OCI-LY7 (cell line): ENCODE measurements around the gene VNN1. TPM values are rescaled to one million over a fixed set of nuclear protein-coding genes. Genes with fewer than 3 reads are reported as not detected.

Experiments used
- BruUV-seq: library from RNA; stranded (reverse); fragments of 400-500 nt; replicated peaks from 2 replicates; lab custom pipeline; 2021; lab: Mats Ljungman, UMichigan
- CTCF ChIA-PET: fragments of 300-600 bp; sonication (Branson Sonifier 250); formaldehyde crosslinking; loops from one replicate; lab custom pipeline; 2022; ENCODE audit warnings: antibody characterized with exemption; ENCODE audit not compliant: unreplicated experiment; lab: Charles Lee
- POLR2A ChIA-PET: fragments of 300-600 bp; sonication (Branson Sonifier 250); formaldehyde crosslinking; loops from one replicate; lab custom pipeline; 2022; ENCODE audit warnings: antibody characterized with exemption; lab: Charles Lee
- DNase-seq: peaks from one replicate; pipeline ENCODE4 v3.0.0-alpha.2; 2015; ENCODE audit warnings: low spot score
- H2AFZ ChIP-seq: fragments of 200-600 bp; sonication (generic), shearing (Covaris generic); 2 replicates; pipeline ENCODE4 v1.6.1; 2014; ENCODE audit warnings: mild to moderate bottlenecking, antibody characterized with exemption, low read length, moderate library complexity
- H3K27ac ChIP-seq: fragments of 200-600 bp; sonication (generic); 2 replicates; pipeline ENCODE4 v1.5.1; 2014; ENCODE audit warnings: mixed run types, low read depth, mild to moderate bottlenecking, moderate library complexity, low read length, inconsistent platforms; ENCODE audit not compliant: poor library complexity, severe bottlenecking
- H3K36me3 ChIP-seq: fragments of 200-600 bp; sonication (generic); 2 replicates; pipeline ENCODE4 v1.6.1; 2014; ENCODE audit warnings: mild to moderate bottlenecking, antibody characterized with exemption, low read length, moderate library complexity, mixed read lengths; ENCODE audit not compliant: insufficient read depth
- H3K4me1 ChIP-seq: fragments of 200-600 bp; sonication (generic); 2 replicates; pipeline ENCODE4 v1.5.1; 2014; ENCODE audit warnings: mild to moderate bottlenecking, low read length; ENCODE audit not compliant: insufficient read depth, poor library complexity, severe bottlenecking
- H3K4me2 ChIP-seq: fragments of 200-600 bp; sonication (generic); 2 replicates; pipeline ENCODE4 v1.6.1; 2014; ENCODE audit warnings: mild to moderate bottlenecking, low read length
- H3K4me3 ChIP-seq: fragments of 200-600 bp; sonication (generic); 2 replicates; pipeline ENCODE4 v1.5.1; 2014; ENCODE audit warnings: mild to moderate bottlenecking, low read depth, low read length; ENCODE audit not compliant: poor library complexity, severe bottlenecking
- H3K79me2 ChIP-seq: fragments of 200-600 bp; sonication (generic); 2 replicates; pipeline ENCODE4 v1.6.1; 2016; ENCODE audit warnings: low read depth, mild to moderate bottlenecking, low read length, moderate library complexity, mixed read lengths; ENCODE audit not compliant: insufficient read depth
- H3K9me2 ChIP-seq: fragments of 200-600 bp; sonication (generic); 2 replicates; pipeline ENCODE4 v1.6.1; 2016; ENCODE audit warnings: mild to moderate bottlenecking, low read length, mixed read lengths; ENCODE audit not compliant: insufficient read depth
- H3K9me3 ChIP-seq: fragments of 200-600 bp; sonication (generic); 2 replicates; pipeline ENCODE4 v1.6.1; 2014; ENCODE audit warnings: mild to moderate bottlenecking, mixed run types, low read length, mixed read lengths
- H4K20me1 ChIP-seq: fragments of 200-600 bp; sonication (generic); 2 replicates; pipeline ENCODE4 v1.6.1; 2014; ENCODE audit warnings: mild to moderate bottlenecking, antibody characterized with exemption, low read length, moderate library complexity, mixed read lengths; ENCODE audit not compliant: insufficient read depth
- CTCF ChIP-seq: fragments of 200-600 bp; sonication (generic); conservative IDR thresholded peaks from 2 replicates; pipeline ENCODE4 v1.5.1; 2014; ENCODE audit warnings: mild to moderate bottlenecking, antibody characterized with exemption, low read length, moderate library complexity, mixed read lengths
- EZH2phosphoT487 ChIP-seq: fragments of 200-600 bp; sonication (generic); IDR thresholded peaks from 2 replicates; pipeline ENCODE4 v1.6.1; 2018; ENCODE audit warnings: low read depth, borderline replicate concordance, mild to moderate bottlenecking, mixed run types, antibody characterized with exemption, low read length, moderate library complexity, mixed read lengths
- intact Hi-C: fragments of 100-400 bp; cut with micrococcal nuclease; formaldehyde crosslinking; loops from one replicate; pipeline ENCODE4 v1.10.0; 2022; ENCODE audit not compliant: unreplicated experiment
- total RNA-seq, 2 experiments: library from RNA; depleted of rRNA in 1 of 2; stranded (reverse); fragments of >200 nt in 1 of 2; shearing (Covaris generic) in 1 of 2; gene quantifications; 2 replicates each; pipeline ENCODE4 v1.2.3, GENCODE V29; 2014 to 2022

VNN1 gene
- total RNA-seq, 2 experiments from 2014 or later: not detected

- CTCF ChIA-PET: interaction anchor here (0.8 kb wide), 1 partner anchor 442 kb away, joined by 3 read pairs; no protein-coding TSS in a partner anchor
- H3K36me3 ChIP-seq: peaks cover 6% of the 10 kb centered on the region; the same call in 1 of the 2 replicates
Observed at GRCh38 chr6:132736239-132736638, 22.4 kb upstream of the VNN1 start.

GRCh38 chr6:132734694-132735236 is 20.9 kb upstream of the VNN1 start:
- intact Hi-C loops: no loop called here
- no peaks in the 10 kb centered on the region for H3K9me3 ChIP-seq
- no peaks in the 10 kb centered on the region for H4K20me1 ChIP-seq
- H3K27ac ChIP-seq: no peak overlapping the region
- H3K36me3 ChIP-seq: no peaks in the 10 kb centered on the region
- H3K9me2 ChIP-seq: no peaks in the 10 kb centered on the region
- no peak overlapping the region for H3K4me3 ChIP-seq
- H3K4me2 ChIP-seq: no peak overlapping the region
- no peak overlapping the region for H2AFZ ChIP-seq
- CTCF ChIA-PET: no interaction called here
- DNase-seq: no peak
- H3K79me2 ChIP-seq: no peaks in the 10 kb centered on the region
- H3K4me1 ChIP-seq: no peaks in the 10 kb centered on the region
- POLR2A ChIA-PET: interaction anchor here (0.6 to 1.8 kb wide), 3 partner anchors 9 to 1959 kb away, joined by 3 to 7 read pairs (median 6); no protein-coding TSS in a partner anchor
- no TSS peak for BruUV-seq
- TF ChIP-seq EZH2phosphoT487 (no peak), CTCF (peak; percentile 58)

More at GRCh38 chr6:132736239-132736638, 22.4 kb upstream of the VNN1 start:
- no peak for DNase-seq
- Histone ChIP-seq H3K27ac (no peak overlapping the region), H3K4me2 (no peak overlapping the region), H3K9me2 (no peaks in the 10 kb centered on the region), H3K4me1 (no peaks in the 10 kb centered on the region), H3K4me3 (no peak overlapping the region), H2AFZ (no peak overlapping the region), H3K9me3 (no peaks in the 10 kb centered on the region), H3K79me2 (no peaks in the 10 kb centered on the region), H4K20me1 (no peaks in the 10 kb centered on the region)
- no TSS peak for BruUV-seq
- TF ChIP-seq CTCF (no peak), EZH2phosphoT487 (no peak)
- intact Hi-C loops: no loop called here
- POLR2A ChIA-PET: interaction anchor here (1.8 kb wide), 1 partner anchor 8 kb away, joined by 7 read pairs; no protein-coding TSS in a partner anchor

GRCh38 chr6:132733814-132734213 is 20.0 kb upstream of the VNN1 start:
- BruUV-seq: no TSS peak
- POLR2A ChIA-PET: interaction anchor here (0.7 to 1.6 kb wide), 2 partner anchors 10 to 138 kb away, joined by 3 to 5 read pairs; no protein-coding TSS in a partner anchor
- no peak for DNase-seq
- no peak for TF ChIP-seq EZH2phosphoT487
- TF ChIP-seq CTCF: no peak
- H3K27ac ChIP-seq: no peak overlapping the region
- no peaks in the 10 kb centered on the region for H3K4me1 ChIP-seq
- no peaks in the 10 kb centered on the region for H3K36me3 ChIP-seq
- H3K9me3 ChIP-seq: no peaks in the 10 kb centered on the region
- H2AFZ ChIP-seq: no peak overlapping the region
- no peaks in the 10 kb centered on the region for H3K9me2 ChIP-seq
- intact Hi-C loops: no loop called here
- H3K79me2 ChIP-seq: no peaks in the 10 kb centered on the region
- H3K4me2 ChIP-seq: no peak overlapping the region
- CTCF ChIA-PET: no interaction called here
- H4K20me1 ChIP-seq: no peaks in the 10 kb centered on the region
- no peak overlapping the region for H3K4me3 ChIP-seq
